GM23338 (cell line): ENCODE results near the gene TNFAIP6. TPM values are rescaled to one million over a fixed set of nuclear protein-coding genes. Genes with fewer than 3 reads are reported as not detected.
A peak's percentile ranks its signal among the peaks of the same experiment; 100 is the strongest.

Source experiments
- ATAC-seq: fragments of 200-7000 bp; cut with Tn5 transposase; 3 replicates; pipeline ENCODE4 v1.9.1; 2020
- DNase-seq: peaks from one replicate; pipeline ENCODE4 v3.0.0-alpha.2; 2015; ENCODE audit warnings: low spot score
- H2AFZ ChIP-seq: fragments of 200-600 bp; sonication (generic); 2 replicates; pipeline ENCODE4 v1.8.0; 2016; ENCODE audit warnings: antibody characterized with exemption, mild to moderate bottlenecking, moderate library complexity
- H3F3A ChIP-seq: fragments of 200-600 bp; sonication (generic); replicated peaks from 2 replicates; pipeline ENCODE4 v1.8.0; 2017; ENCODE audit warnings: antibody characterized with exemption, mixed run types, low read depth
- H3K27ac ChIP-seq: fragments of 200-600 bp; sonication (generic); 2 replicates; pipeline ENCODE4 v1.6.1; 2016; ENCODE audit warnings: low read depth
- H3K27me3 ChIP-seq: fragments of 200-600 bp; sonication (generic); 2 replicates; pipeline ENCODE4 v1.8.0; 2016; ENCODE audit warnings: mild to moderate bottlenecking, mixed run types, moderate library complexity; ENCODE audit not compliant: insufficient read depth
- H3K36me3 ChIP-seq: fragments of 200-600 bp; sonication (generic); 2 replicates; pipeline ENCODE4 v1.8.0; 2016; ENCODE audit warnings: mild to moderate bottlenecking; ENCODE audit not compliant: insufficient read depth
- H3K4me1 ChIP-seq: fragments of 200-600 bp; sonication (generic); 2 replicates; pipeline ENCODE4 v1.8.0; 2016; ENCODE audit warnings: mild to moderate bottlenecking, moderate library complexity; ENCODE audit not compliant: insufficient read depth
- H3K4me2 ChIP-seq: fragments of 200-600 bp; sonication (generic); 2 replicates; pipeline ENCODE4 v1.7.1; 2017; ENCODE audit warnings: mixed run types
- H3K4me3 ChIP-seq: fragments of 200-600 bp; sonication (generic); 2 replicates; pipeline ENCODE4 v1.6.1; 2016; ENCODE audit warnings: mixed run types
- H3K79me2 ChIP-seq: fragments of 200-600 bp; sonication (generic); replicated peaks from 2 replicates; pipeline ENCODE4 v1.8.0; 2017; ENCODE audit warnings: mild to moderate bottlenecking; ENCODE audit not compliant: insufficient read depth
- H3K9me2 ChIP-seq: fragments of 200-600 bp; sonication (generic); 2 replicates; pipeline ENCODE4 v1.8.0; 2017; ENCODE audit not compliant: insufficient read depth
- H4K20me1 ChIP-seq: fragments of 200-600 bp; sonication (generic); replicated peaks from 2 replicates; pipeline ENCODE4 v1.8.0; 2017; ENCODE audit warnings: mild to moderate bottlenecking; ENCODE audit not compliant: insufficient read depth
- H3K27ac Mint-ChIP-seq: 2 replicates; pipeline ENCODE4 v1.8.0; 2020; ENCODE audit warnings: inconsistent platforms, mild to moderate bottlenecking, moderate library complexity, mixed read lengths
- H3K27me3 Mint-ChIP-seq: 3 replicates; pipeline ENCODE4 v1.8.0; 2022; ENCODE audit warnings: low read depth, mild to moderate bottlenecking, moderate library complexity, mixed read lengths, inconsistent platforms; ENCODE audit not compliant: insufficient read depth, poor library complexity
- H3K36me3 Mint-ChIP-seq: 3 replicates; pipeline ENCODE4 v1.8.0; 2021; ENCODE audit warnings: low read depth, mild to moderate bottlenecking, inconsistent platforms, moderate library complexity, mixed read lengths
- H3K4me1 Mint-ChIP-seq: 3 replicates; pipeline ENCODE4 v1.8.0; 2020; ENCODE audit warnings: mild to moderate bottlenecking, inconsistent platforms, mixed read lengths
- H3K4me3 Mint-ChIP-seq: 3 replicates; pipeline ENCODE4 v1.8.0; 2021; ENCODE audit warnings: moderate library complexity, mild to moderate bottlenecking, inconsistent platforms, mixed read lengths
- H3K9me3 Mint-ChIP-seq: 3 replicates; pipeline ENCODE4 v1.8.0; 2020; ENCODE audit warnings: moderate library complexity, mild to moderate bottlenecking, inconsistent platforms, mixed read lengths
- CREB1 ChIP-seq: fragments of 250-450 bp; sonication (Bioruptor Pico); IDR thresholded peaks from 2 replicates; pipeline ENCODE4 v1.5.0; 2020; ENCODE audit warnings: low read depth, mild to moderate bottlenecking, moderate library complexity
- CTCF ChIP-seq, 2 experiments: fragments of 200-600 bp in 1 of 2; sonication (generic) in 1 of 2; conservative IDR thresholded peaks; 2 replicates each; pipeline versions ENCODE4 v1.5.1 to v1.6.1; 2016 to 2017; ENCODE audit warnings: antibody characterized with exemption in 2 of 2, low read depth in 2 of 2, mild to moderate bottlenecking in 2 of 2, moderate library complexity in 1 of 2
- ETS1 ChIP-seq: IDR thresholded peaks from 2 replicates; pipeline ENCODE4 v1.6.1; 2016; ENCODE audit warnings: antibody characterized with exemption
- EZH2 ChIP-seq: fragments of 200-600 bp; sonication (generic); IDR thresholded peaks from one replicate; pipeline ENCODE4 v1.8.0; 2017; ENCODE audit warnings: antibody characterized with exemption, mild to moderate bottlenecking, low read depth; ENCODE audit not compliant: unreplicated experiment
- EZH2phosphoT487 ChIP-seq: fragments of 200-600 bp; sonication (generic); IDR thresholded peaks from one replicate; pipeline ENCODE4 v1.8.1; 2018; ENCODE audit warnings: antibody characterized with exemption; ENCODE audit not compliant: unreplicated experiment
- JUNB ChIP-seq: IDR thresholded peaks from one replicate; pipeline ENCODE4 v1.6.1; 2016; ENCODE audit warnings: antibody characterized with exemption; ENCODE audit not compliant: unreplicated experiment
- NANOG ChIP-seq: IDR thresholded peaks from 2 replicates; pipeline ENCODE4 v1.6.1; 2016; ENCODE audit warnings: antibody characterized with exemption, borderline replicate concordance
- POLR2AphosphoS5 ChIP-seq: IDR thresholded peaks from 2 replicates; pipeline ENCODE4 v1.6.1; 2016; ENCODE audit warnings: antibody characterized with exemption, low read depth
- REST ChIP-seq: IDR thresholded peaks from one replicate; pipeline ENCODE4 v1.6.1; 2018; ENCODE audit warnings: antibody characterized with exemption; ENCODE audit not compliant: unreplicated experiment
- STAT1 ChIP-seq: IDR thresholded peaks from one replicate; pipeline ENCODE4 v1.6.1; 2016; ENCODE audit warnings: antibody characterized with exemption; ENCODE audit not compliant: unreplicated experiment
- ZNF114 ChIP-seq: fragments of 250-450 bp; sonication (Bioruptor Pico); IDR thresholded peaks from 2 replicates; pipeline ENCODE4 v1.5.0; 2020; ENCODE audit warnings: mild to moderate bottlenecking, moderate library complexity
- ZNF331 ChIP-seq: fragments of 250-450 bp; sonication (Bioruptor Pico); IDR thresholded peaks from 2 replicates; pipeline ENCODE4 v1.5.0; 2020; ENCODE audit warnings: low read depth, mild to moderate bottlenecking, moderate library complexity
- ZNF462 ChIP-seq: fragments of 250-450 bp; sonication (Bioruptor Pico); IDR thresholded peaks from 2 replicates; pipeline ENCODE4 v1.5.0; 2020; ENCODE audit warnings: mild to moderate bottlenecking, moderate library complexity
- long read RNA-seq: library from polyadenylated mRNA; unstranded; transcript quantifications from one replicate; pipeline ENCODE4 v2.0.0, GENCODE V29; 2020; ENCODE audit not compliant: unreplicated experiment
- polyA plus RNA-seq: library from polyadenylated mRNA; unstranded; fragments of >200 nt; fragmentation: Nextera tagmentation; extraction: Ambion mirVana; gene quantifications from 2 replicates; pipeline ENCODE4 v1.2.1, GENCODE V29; 2016
- total RNA-seq: library from RNA; depleted of rRNA; stranded (reverse); fragments of >200 nt; shearing (Covaris generic); gene quantifications from 2 replicates; pipeline ENCODE4 v1.2.3, GENCODE V29; 2014; rRNA removed

The TNFAIP6 gene
- total RNA-seq (2.9 and 3.2 TPM in 2 replicates), polyA plus RNA-seq (6.1 and 6.7 TPM in 2 replicates)
- long read RNA-seq, partial matches to known transcripts = 0 of 1 reads
- long read RNA-seq, other reads (novel, unspliced or antisense) = 0 of 1 reads

- Histone ChIP-seq H3K27ac (peak within 1 kb of the TSS; percentile 4; the same call in 1 of the 2 replicates), H3K79me2 (no peaks in the 10 kb centered on the region), H3K36me3 (no peaks in the 10 kb centered on the region), H2AFZ (no peak within 1 kb of the TSS), H3K4me1 (peaks cover 36% of the 10 kb centered on the region), H3K9me2 (no peaks in the 10 kb centered on the region), H3K4me2 (peak within 1 kb of the TSS; percentile 17), H4K20me1 (no peaks in the 10 kb centered on the region), H3F3A (no peaks in the 10 kb centered on the region), H3K27me3 (no peaks in the 10 kb centered on the region), H3K4me3 (0 out of 2 replicates have a peak within 1 kb of the TSS, but pooled peaks have one; percentile 1)
- peak; percentile 56 for DNase-seq
- Mint-ChIP-seq H3K27me3 (peaks cover 8% of the 10 kb centered on the region), H3K9me3 (no peaks in the 10 kb centered on the region), H3K27ac (peak within 1 kb of the TSS; percentile 66), H3K4me3 (peak within 1 kb of the TSS; percentile 4; the same call in 1 of the 3 replicates), H3K4me1 (peaks cover 34% of the 10 kb centered on the region), H3K36me3 (no peaks in the 10 kb centered on the region)
- TF ChIP-seq REST = no peak
- TF ChIP-seq ZNF114 (CRISPR knock-in tag) = no peak
- no peak for TF ChIP-seq JUNB
- no peak for TF ChIP-seq CTCF (conservative IDR thresholded peaks at IDR 0.05; ENCODE audit: low read depth in 2 of 2)
- no peak for TF ChIP-seq EZH2
- no peak for TF ChIP-seq CREB1
- TF ChIP-seq ZNF462 = no peak
- no peak for TF ChIP-seq NANOG
- no peak for TF ChIP-seq STAT1
- no peak for TF ChIP-seq EZH2phosphoT487
- no peak for TF ChIP-seq ZNF331 (CRISPR knock-in tag)
- no peak for TF ChIP-seq ETS1
- no peak for TF ChIP-seq POLR2AphosphoS5
- ATAC-seq = no peak; the same call in 1 of the 3 replicates
Measured at GRCh38 chr2:151357359-151357758, at the start of gene TNFAIP6. TNFAIP6 (plus strand) TSS chr2:151357592; CDS start chr2:151357667, 75 bp downstream.
